Esophagus muscularis mucosa (tissue), 3 donors: ENCODE data around the gene ITGBL1.

Experiments
- CTCF ChIP-seq, 3 experiments: fragments of 200-600 bp in 2 of 3; fragments of 450-650 bp in 1 of 3; sonication (generic) in 2 of 3; IDR thresholded peaks; one replicate each; pipeline ENCODE4 v1.5.1; 2017 to 2019; ENCODE audit warnings: antibody characterized with exemption in 3 of 3, mild to moderate bottlenecking in 2 of 3, moderate library complexity in 1 of 3
- POLR2A ChIP-seq: fragments of 450-650 bp; IDR thresholded peaks from one replicate; pipeline ENCODE4 v1.6.1; 2017; ENCODE audit warnings: antibody characterized with exemption, moderate library complexity, mild to moderate bottlenecking, low read depth

DNA sequence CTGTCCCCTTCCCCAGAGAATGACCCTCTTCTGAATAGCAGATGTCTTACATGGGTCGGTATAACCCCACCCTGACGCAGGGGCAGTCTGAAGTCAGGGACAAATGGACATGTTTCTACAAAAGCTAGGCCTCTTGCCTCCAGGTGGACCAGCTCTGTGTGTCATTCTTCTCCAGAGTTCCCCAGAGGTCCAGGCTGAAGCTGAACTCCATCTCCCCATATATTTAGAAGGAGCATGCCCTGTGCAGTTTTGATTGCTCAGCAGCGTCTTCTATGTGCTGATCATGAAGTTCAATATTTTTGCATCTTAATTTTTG lies 27.4 kb upstream of the ITGBL1 start:
- TF ChIP-seq CTCF (IDR thresholded peaks at IDR 0.05) (no peak), POLR2A (no peak)
